ENCODE data around the gene BCAT1.

BCAT1 gene

DNA sequence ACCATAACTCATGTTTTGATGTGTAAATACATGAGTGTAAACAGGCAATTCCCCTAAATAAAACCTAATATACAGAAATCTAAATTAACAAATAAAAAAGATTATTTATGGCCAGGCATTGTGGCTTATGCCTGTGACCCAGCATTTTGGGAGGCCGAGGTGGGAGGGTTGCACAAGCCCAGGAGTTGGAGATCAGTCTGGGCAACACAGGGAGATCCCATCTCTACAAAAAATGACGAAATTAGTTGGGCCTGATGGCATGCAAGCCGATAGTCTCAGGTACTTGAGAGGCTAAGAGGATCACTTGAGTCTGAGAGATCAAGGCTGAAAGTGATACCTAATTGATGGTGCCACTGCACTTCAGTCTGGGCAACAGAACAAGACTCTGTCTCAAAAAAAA, 48.7 kb downstream of the BCAT1 start:
- Mint-ChIP-seq H3K4me3 (no peak overlapping the region), H3K27me3 (ENCODE audit: low read depth) (peaks cover 13% of the 10 kb centered on the region), H3K4me1 (peaks cover 33% of the 10 kb centered on the region), H3K27ac (no peak overlapping the region), H3K9me3 (no peaks in the 10 kb centered on the region), H3K36me3 (ENCODE audit: low read depth) (peaks cover 13% of the 10 kb centered on the region)
- TF ChIP-seq, protein P1, sequence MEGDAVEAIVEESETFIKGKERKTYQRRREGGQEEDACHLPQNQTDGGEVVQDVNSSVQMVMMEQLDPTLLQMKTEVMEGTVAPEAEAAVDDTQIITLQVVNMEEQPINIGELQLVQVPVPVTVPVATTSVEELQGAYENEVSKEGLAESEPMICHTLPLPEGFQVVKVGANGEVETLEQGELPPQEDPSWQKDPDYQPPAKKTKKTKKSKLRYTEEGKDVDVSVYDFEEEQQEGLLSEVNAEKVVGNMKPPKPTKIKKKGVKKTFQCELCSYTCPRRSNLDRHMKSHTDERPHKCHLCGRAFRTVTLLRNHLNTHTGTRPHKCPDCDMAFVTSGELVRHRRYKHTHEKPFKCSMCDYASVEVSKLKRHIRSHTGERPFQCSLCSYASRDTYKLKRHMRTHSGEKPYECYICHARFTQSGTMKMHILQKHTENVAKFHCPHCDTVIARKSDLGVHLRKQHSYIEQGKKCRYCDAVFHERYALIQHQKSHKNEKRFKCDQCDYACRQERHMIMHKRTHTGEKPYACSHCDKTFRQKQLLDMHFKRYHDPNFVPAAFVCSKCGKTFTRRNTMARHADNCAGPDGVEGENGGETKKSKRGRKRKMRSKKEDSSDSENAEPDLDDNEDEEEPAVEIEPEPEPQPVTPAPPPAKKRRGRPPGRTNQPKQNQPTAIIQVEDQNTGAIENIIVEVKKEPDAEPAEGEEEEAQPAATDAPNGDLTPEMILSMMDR (IDR thresholded peaks at IDR 0.05; ENCODE audit: unreplicated experiment in 3 of 3) = no peak

DNA sequence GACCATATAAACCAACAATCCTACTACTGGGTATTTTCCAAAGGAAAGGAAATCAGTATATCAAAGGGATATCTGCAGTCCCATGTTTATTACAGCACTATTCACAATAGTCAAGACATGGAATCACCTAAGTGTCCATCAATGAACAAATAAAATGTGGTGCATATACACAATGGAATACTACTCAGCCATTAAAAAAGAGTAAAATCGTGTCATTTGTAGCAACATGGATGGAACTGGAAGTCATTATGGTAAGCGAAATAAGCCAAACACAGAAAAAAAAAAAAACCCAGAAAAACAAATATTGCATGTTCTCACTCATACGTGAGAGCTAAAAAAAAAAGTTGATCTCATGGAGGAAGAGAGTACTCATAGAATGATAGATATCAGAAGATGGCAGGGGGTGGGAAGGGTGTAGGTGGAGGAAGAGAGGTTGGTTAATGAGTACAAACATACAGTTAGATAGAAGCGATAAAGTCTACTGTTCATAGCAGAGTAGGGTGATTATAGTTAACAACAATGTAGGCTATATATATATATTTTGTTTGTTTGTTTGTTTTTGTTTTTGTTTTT, 49.3 kb downstream of the BCAT1 start:
- H3K9me3 Mint-ChIP-seq = no peaks in the 10 kb centered on the region
- no peak overlapping the region for H3K27ac Mint-ChIP-seq
- TF ChIP-seq, protein P1 (IDR thresholded peaks at IDR 0.05; ENCODE audit: unreplicated experiment in 3 of 3) = no peak
- peak overlapping the region in 1 of 3 experiments; percentile 18 for H3K4me3 Mint-ChIP-seq
- peaks cover 13% of the 10 kb centered on the region for H3K27me3 Mint-ChIP-seq (ENCODE audit: low read depth)
- H3K36me3 Mint-ChIP-seq (ENCODE audit: low read depth) = peaks cover 13% of the 10 kb centered on the region
- H3K4me1 Mint-ChIP-seq = peaks cover 39% of the 10 kb centered on the region

GRCh38 chr12:24898606-24899005, 50.3 kb downstream of the BCAT1 start:
- no peak overlapping the region for H3K4me3 Mint-ChIP-seq
- H3K36me3 Mint-ChIP-seq (ENCODE audit: low read depth) = peaks cover 13% of the 10 kb centered on the region
- TF ChIP-seq, protein P1 (IDR thresholded peaks at IDR 0.05; ENCODE audit: unreplicated experiment in 3 of 3) = no peak
- peaks cover 43% of the 10 kb centered on the region for H3K4me1 Mint-ChIP-seq
- H3K9me3 Mint-ChIP-seq = no peaks in the 10 kb centered on the region
- H3K27ac Mint-ChIP-seq = no peak overlapping the region
- peaks cover 13% of the 10 kb centered on the region for H3K27me3 Mint-ChIP-seq (ENCODE audit: low read depth)

GRCh38 chr12:24898185-24898584, 50.7 kb downstream of the BCAT1 start:
- TF ChIP-seq, protein P1 (IDR thresholded peaks at IDR 0.05; ENCODE audit: unreplicated experiment in 3 of 3) = no peak
- Mint-ChIP-seq H3K36me3 (ENCODE audit: low read depth) (peaks cover 13% of the 10 kb centered on the region), H3K4me3 (no peak overlapping the region), H3K4me1 (peaks cover 39% of the 10 kb centered on the region), H3K9me3 (no peaks in the 10 kb centered on the region), H3K27me3 (ENCODE audit: low read depth) (peaks cover 13% of the 10 kb centered on the region), H3K27ac (no peak overlapping the region)

GRCh38 chr12:24896171-24896570, 52.7 kb downstream of the BCAT1 start:
- Mint-ChIP-seq H3K36me3 (ENCODE audit: low read depth) (peaks cover 20% of the 10 kb centered on the region), H3K9me3 (no peaks in the 10 kb centered on the region), H3K27me3 (ENCODE audit: low read depth) (no peaks in the 10 kb centered on the region), H3K27ac (no peak overlapping the region), H3K4me1 (peaks cover 32% of the 10 kb centered on the region), H3K4me3 (no peak overlapping the region)
- TF ChIP-seq, protein P1 (IDR thresholded peaks at IDR 0.05; ENCODE audit: unreplicated experiment in 3 of 3) = no peak

DNA sequence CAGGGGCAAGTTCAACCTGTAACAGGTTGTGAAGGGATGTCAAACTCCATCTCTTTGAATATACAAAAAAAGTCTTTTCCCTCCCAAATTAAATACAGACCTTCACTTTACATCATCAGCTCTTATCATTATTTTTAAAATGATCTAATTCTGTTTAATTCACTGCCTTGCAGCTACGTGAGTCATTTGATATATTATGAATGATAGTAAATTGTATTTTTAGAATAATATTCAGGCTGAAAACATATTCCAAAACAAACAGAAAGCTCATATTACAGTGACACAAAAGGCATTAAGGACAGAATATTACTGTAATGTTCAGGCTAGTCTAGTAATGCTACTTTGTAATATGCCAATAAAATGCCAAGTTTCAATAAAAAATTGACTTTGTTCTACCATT, 53.3 kb downstream of the BCAT1 start:
- H3K4me1 Mint-ChIP-seq = peaks cover 27% of the 10 kb centered on the region

More for the DNA sequence above, 53.3 kb downstream of the BCAT1 start:
- TF ChIP-seq, protein P1 (IDR thresholded peaks at IDR 0.05; ENCODE audit: unreplicated experiment in 3 of 3) = no peak
- Mint-ChIP-seq H3K27ac (peak overlapping the region in 2 of 3 experiments; percentile 61 to 86), H3K36me3 (ENCODE audit: low read depth) (peaks cover 25% of the 10 kb centered on the region), H3K9me3 (no peaks in the 10 kb centered on the region), H3K4me3 (no peak overlapping the region), H3K27me3 (ENCODE audit: low read depth) (no peaks in the 10 kb centered on the region)
